Measurements from ENCODE around the gene ROBO1. TPM values are rescaled to one million over a fixed set of nuclear protein-coding genes. Genes with fewer than 3 reads are reported as not detected.

ROBO1 gene
- total RNA-seq, 1 donor, result 34.2 TPM

DNA sequence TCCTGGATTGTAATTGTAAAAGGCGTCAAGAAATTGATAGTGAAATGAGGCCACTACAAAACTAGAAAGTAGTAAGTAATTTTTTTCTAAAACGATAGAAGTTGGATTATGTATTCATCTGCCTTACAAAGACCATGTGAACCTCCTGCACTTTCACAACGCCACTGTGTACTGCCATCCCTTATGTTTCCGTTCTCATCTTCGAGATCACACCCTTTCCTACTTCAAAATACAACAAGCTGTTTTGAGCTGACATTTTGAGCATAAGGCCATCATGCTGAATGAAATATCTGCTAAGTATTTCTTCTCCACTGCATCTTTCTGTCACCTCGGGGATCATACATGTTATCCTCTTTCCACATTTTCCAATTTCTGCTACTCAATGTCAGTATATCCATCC lies 885.5 kb downstream of the ROBO1 start:
- DNase-seq (ENCODE audit: low read depth), result no peak
- no peak for TF ChIP-seq CTCF (IDR thresholded peaks at IDR 0.05; ENCODE audit: insufficient read depth, low read length)
- no peak overlapping the region for H3K4me3 ChIP-seq (ENCODE audit: low read depth, low read length)

- no peak overlapping the region for H3K4me3 ChIP-seq (ENCODE audit: low read depth, low read length)
- no peak for TF ChIP-seq CTCF (IDR thresholded peaks at IDR 0.05; ENCODE audit: insufficient read depth, low read length)
- DNase-seq (ENCODE audit: low read depth), result no peak
Observed at GRCh38 chr3:78881501-78881900, 886.3 kb downstream of the ROBO1 start.

DNA sequence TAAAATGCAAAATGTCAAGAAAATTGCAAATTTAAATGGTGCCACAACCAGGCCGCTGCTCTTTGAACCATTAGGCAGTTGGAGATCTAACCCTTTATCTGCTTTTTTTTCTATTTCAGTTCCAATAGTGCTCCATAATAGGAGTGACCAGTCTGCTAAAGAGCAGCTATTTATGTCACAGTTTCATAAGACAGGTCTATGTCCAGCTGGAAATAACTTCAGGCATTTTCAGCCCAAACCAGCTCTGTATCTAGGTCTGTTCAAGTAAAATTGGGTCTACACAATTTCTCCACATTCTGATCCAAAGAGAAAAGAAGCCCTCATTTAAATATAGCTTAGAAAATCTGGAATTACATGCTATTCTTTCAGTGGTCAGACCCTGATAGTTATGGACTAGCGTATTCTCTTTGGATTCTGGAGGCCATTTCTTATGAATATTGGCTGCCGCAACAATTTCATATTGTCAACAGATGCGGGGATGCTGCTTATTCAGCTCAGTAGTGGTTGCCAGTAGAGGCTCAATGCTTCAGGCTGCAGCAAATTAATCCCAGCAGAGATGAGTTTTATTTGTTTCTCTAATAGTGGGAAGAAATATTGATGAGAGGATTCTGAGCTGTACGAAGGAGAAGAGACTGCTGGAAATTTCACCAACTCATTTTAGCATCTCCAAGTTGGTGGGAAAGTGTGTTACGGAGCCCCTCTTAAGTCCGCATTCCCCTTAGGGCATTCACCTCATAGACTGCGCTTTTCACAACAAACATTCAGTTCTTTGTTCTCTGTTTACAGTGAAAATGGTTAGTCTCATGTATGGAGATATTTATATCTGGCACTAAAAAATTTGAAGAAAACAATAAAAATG lies 887.0 kb downstream of the ROBO1 start:
- H3K4me3 ChIP-seq (ENCODE audit: low read depth, low read length), result no peak overlapping the region
- DNase-seq (ENCODE audit: low read depth), result peak; percentile 19
- no peak for TF ChIP-seq CTCF (IDR thresholded peaks at IDR 0.05; ENCODE audit: insufficient read depth, low read length)

GRCh38 chr3:78879295-78879860 lies 888.4 kb downstream of the ROBO1 start:
- no peak for DNase-seq (ENCODE audit: low read depth)
- H3K4me3 ChIP-seq (ENCODE audit: low read depth, low read length), result no peak overlapping the region
- TF ChIP-seq CTCF (IDR thresholded peaks at IDR 0.05; ENCODE audit: insufficient read depth, low read length), result no peak

DNA sequence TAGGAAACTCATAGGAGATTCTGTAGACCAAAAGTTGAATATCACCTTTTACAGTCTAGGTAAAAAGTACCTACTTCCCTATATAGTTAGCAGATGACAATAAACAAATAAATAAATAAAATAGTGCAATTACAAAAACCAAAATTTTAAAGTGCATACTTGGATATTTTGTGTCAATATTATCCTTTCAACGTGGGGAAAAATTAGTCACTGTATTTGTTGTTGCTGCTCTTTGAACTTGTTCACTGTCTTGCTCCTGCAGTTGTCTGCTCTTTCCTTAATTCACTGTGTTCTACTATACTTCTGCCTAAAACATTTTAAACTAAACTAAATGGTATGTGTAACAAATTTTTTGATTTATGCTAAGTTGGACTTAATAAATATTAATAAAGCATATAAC lies 889.0 kb downstream of the ROBO1 start:
- TF ChIP-seq CTCF (IDR thresholded peaks at IDR 0.05; ENCODE audit: insufficient read depth, low read length), result no peak
- DNase-seq (ENCODE audit: low read depth), result no peak
- H3K4me3 ChIP-seq (ENCODE audit: low read depth, low read length), result no peak overlapping the region

DNA sequence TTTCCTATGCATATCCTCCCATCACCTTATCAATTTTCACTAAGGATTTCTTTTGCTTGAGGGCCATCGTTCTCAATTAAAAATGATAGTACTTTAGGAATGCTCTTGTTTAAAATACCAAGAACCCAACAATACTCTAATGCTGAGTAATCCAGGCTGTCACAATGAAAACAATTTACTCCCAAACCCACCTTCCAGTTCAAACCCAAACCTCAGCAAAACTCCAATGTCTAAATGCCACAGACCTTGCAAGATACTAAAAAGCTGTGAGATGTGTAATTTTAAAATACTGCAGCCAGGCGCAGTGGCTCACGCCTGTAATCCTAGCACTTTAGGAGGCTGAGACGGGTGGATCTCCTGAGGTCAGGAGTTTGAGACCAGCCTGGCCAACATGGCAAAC lies 889.8 kb downstream of the ROBO1 start:
- peak; percentile 41 for DNase-seq (ENCODE audit: low read depth)
- no peak overlapping the region for H3K4me3 ChIP-seq (ENCODE audit: low read depth, low read length)
- no peak for TF ChIP-seq CTCF (IDR thresholded peaks at IDR 0.05; ENCODE audit: insufficient read depth, low read length)
